RPMI8226 (cell line): ENCODE data around the gene FADS3.

Experiments used
- DNase-seq: peaks from one replicate; pipeline ENCODE4 v3.0.0-alpha.2; 2015

FADS3 gene, protein sequence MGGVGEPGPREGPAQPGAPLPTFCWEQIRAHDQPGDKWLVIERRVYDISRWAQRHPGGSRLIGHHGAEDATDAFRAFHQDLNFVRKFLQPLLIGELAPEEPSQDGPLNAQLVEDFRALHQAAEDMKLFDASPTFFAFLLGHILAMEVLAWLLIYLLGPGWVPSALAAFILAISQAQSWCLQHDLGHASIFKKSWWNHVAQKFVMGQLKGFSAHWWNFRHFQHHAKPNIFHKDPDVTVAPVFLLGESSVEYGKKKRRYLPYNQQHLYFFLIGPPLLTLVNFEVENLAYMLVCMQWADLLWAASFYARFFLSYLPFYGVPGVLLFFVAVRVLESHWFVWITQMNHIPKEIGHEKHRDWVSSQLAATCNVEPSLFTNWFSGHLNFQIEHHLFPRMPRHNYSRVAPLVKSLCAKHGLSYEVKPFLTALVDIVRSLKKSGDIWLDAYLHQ

GRCh38 chr11:61891331-61892084 is at the start of gene FADS3:
TSS of gene FADS3 (minus strand) at chr11:61891545. CDS start at chr11:61891381, 164 bp downstream.
- peak; percentile 94 for DNase-seq

DNA sequence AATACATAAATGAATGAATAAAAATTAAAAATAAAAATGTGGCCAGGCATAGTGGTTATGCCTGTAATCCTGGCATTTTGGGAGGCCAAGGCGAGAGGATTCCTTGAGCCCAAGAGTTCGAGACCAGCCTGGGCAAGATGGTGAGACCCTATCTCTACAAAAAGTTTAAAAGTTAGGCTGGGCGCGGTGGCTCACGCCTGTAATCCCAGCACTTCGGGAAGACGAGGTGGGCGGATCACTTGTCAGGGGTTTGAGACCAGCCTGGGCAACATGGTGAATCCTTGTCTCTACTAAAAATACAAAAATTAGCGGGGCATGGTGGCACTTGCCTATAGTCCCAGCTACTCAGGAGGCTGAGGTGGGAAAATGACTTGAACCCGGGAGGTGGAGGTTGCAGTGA is 49.1 kb upstream of the FADS3 start:
- no peak for DNase-seq

DNA sequence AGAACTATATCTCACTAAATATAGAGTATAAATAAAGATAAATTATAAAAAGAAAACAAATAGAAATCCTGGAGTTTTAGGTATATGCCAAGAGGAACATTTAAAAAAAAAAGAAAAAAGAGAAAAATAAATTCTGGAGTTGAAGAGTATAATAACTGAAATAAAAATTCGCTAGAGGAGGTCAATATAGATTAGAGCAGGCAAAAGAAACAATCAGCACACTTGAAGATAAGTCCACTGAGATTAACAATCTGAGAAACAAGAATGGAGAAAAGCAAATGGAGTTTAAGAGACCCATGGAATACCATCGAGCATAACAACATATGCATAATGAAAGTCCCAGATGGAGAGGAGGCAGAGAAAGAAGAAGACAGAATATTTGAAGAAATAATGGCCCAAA is 44.5 kb upstream of the FADS3 start:
- DNase-seq: no peak

- no peak for DNase-seq
Measured at GRCh38 chr11:61930933-61931332, 39.6 kb upstream of the FADS3 start.

- no peak for DNase-seq
Measured at GRCh38 chr11:61928606-61929005, 37.3 kb upstream of the FADS3 start.

DNA sequence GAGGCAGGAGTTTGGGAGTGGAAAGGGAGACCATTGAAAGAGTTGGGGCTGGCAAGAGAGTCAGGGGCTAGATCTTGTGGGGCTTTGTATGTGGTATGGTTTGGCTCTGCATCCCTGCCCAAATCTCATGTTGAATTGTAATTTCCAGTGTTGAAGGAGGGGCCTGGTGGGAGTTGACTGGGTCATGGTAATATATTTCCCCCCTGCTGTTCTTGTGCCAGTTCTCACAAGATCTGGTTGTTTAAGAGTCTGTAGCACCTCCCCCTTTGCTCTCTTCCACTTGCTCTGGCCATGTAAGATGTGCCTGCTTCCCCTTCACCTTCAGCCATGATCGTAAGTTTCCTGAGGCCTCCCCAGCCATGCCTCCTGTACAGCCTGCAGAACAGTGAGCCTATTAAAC is 36.2 kb upstream of the FADS3 start:
- no peak for DNase-seq

DNA sequence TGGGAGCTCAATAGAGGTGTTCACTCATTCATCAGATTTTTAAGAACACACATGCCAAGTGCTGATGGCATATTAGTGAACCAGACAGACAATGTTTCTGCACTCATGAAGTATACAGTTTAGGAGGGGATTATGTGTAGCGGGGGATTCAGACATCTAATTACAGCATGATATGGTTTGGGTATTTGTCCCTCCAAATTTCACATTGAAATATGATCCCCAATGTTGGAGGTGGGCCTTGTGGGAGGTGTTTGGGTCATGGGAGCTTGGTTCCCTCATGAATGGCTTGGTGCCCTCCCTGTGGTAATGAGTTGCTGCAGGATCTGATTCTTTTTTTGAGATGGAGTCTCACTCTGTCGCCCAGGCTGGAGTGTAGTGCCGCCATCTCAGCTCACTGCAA is 34.9 kb upstream of the FADS3 start:
- DNase-seq: no peak

DNA sequence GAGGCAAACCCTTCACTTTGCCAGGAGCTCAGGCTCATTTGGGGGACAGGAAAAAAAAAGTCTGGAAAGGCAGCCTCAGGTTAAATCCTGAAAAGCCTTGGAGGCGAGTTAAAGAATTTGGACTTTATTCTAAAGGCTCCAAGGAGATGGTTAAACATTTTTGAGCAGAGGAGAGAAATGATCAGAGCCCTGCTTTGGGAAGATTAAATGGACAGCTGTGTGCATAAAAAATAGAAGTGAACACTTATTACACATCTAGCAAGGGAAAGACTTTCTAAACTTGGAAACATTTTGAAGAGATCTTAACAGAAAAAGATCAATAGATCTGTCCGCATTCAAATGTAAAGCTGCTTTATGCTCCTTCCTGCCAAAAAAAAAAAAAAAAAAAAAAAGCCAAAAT is 34.4 kb upstream of the FADS3 start:
- DNase-seq: no peak

DNA sequence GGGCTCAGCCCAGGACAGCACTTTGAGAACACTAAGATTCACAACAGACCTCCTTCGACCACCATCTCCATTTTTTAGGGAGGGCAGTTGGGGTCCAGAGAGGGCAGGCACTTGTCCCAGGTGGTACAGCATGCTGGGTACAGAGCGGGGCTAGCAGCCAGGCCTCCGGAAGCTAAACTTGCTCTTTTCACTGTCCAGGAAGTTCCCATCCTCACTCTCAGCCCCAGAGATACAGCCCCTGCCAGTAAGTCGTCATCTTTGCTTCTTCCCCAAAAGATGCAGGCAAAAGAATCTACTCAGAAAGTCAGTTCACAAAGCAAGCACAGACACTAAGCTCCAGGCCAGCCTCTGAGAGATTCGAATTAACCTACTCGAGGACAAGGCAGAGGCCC is 32.7 kb upstream of the FADS3 start:
- no peak for DNase-seq

DNA sequence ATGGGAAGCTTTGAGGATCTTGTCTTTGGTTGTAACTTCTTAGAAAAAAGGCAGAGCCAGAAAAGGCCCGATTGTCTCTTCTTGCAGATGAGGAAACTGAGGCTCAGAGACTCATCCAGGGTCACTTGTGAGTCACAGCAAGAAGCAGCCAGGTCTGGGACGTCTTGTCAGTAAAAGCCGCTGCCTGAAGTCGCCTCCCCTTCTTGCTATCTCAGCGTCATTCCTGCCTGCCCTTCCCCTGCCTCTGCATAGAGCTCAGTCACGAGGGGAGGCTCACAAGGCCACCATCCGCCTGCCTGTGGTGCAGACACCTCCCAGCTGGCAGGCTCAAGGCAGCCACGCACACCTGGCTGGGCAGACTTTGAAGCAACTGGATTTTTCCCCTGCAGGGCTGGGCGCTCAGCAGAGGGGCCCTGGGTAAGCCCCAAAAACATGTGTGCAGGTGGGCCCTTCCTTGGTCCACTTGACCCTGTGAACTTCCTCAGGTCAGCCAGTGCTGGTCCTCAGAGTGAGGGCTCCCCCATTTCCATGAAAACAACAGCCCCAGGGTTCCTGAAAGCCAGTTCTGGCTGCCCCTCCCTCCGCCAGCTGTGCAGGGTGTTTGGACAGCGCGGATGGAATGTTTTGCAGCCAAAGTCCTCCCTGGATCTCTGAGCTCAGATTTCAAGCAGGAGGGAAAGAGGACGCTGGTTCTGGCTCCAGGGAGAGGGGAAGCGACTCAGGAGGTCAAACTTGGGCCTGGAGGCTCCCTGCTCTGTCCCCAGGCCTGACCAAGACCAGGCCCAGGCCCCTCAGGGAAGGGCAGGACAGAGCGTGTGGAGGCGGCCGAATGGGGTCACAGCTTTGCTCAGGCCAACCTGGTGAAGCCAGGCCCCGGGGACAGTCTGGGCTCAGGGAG is 32.1 kb upstream of the FADS3 start:
- DNase-seq: peak; percentile 96

- DNase-seq: peak; percentile 47
Measured at GRCh38 chr11:61922539-61922938, 31.2 kb upstream of the FADS3 start.

DNA sequence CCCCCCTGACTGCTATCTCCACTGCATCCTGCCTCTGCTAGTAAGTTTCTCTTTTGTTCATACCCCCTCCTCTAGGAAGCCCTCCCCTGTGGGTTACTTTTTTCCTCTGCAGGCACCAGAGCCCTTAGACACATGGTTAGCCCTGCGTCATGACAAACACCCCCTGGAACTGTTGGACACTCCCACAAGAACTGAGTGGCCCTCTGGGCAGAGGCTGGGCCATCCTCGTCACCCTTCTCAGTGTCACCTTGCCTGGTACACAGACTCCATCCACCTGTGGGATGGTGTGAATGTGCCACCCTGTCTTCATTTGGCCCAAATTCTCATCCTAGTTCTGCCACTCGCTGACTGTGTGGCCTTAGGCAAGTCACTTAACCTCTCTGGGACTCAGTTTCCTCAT is 30.1 kb upstream of the FADS3 start:
- DNase-seq: no peak

DNA sequence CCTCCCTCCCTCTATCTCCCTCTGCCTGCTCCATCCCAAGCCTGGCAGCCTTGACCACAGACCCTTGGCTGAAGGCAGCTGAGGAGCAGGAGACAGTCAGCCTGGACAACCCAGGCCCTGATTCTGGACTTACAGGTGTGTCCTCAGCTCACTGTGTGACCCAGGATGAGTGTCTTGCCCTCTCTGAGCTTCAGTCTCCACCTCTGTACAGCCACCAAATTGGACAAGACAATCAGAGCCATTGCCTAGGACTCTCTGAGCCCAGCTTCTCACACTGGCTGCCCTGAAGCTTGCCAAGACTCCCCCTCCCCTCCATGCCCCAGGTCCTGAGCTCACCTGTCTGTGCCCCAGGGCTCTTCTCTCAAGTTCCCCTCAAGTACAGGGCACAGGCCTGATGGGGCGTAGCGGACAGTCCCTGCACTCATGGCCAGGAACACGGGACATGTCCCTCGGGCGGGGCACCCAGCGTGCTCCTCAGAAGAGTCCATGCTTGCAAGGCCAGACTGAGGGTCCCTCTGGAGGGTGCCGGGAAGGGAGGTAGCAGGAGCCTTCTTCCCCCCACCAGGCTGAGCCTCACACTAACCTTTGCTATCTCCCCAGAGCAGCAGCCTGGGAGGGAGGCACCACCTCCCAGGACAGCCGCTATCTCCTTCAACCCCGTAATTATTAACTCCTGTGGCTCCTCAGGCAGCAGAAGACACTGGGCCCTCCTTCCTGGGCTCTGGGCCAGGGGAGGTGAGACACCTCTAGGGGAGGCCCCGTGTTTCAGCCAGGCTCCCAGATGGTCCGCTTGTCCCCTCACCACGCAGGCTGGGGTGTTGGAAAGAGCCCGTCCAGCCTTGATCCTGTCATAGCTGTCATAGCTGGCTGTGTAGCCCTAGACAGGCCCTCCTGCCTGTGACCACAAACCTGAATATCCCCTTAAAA is 28.6 kb upstream of the FADS3 start:
- DNase-seq: peak; percentile 43

DNA sequence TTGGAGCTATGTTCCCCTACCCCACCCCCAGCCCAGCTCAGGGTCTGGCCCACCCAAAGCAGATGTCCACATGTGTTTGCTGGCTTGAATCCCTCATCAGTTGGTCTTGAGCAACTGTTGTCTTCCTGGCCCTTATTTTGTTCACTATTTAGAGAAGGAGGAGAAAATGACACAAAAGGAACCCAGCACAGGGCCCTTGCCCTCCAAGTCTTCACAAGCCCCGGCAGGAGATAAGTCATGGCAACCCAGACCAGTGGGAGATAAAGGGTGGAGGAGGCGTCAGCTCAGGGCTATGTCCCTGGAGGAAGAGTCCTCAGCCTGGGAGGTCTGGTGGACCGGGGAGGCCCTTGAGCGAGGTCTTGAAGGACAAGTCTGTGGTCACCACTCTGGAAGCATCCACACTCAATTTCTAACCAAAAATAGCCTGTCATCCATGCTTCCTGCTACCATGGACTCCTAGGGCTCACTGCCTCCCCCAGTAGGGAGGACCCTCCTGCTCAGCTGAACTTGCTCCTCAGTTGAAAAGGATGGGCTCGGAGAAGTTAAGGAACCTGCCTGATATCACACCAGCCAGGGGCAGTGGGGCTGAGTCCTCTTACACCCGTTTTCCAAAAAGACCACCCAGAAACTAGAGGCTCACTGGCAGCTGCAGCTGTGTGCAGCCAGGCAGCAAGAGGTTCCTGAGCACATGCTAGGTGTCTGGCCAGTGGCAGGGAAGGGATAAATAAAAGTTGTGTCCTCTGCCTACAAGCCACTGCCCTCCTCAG is 27.8 kb upstream of the FADS3 start:
- no peak for DNase-seq

- no peak for DNase-seq
Measured at GRCh38 chr11:61918251-61918937, 27.0 kb upstream of the FADS3 start.

- peak; percentile 70 for DNase-seq
Measured at GRCh38 chr11:61917334-61918109, 26.2 kb upstream of the FADS3 start, which contains the start of gene RAB3IL1. TSS of gene RAB3IL1 (minus strand) at chr11:61917566. CDS start at chr11:61917367, 199 bp downstream.

DNA sequence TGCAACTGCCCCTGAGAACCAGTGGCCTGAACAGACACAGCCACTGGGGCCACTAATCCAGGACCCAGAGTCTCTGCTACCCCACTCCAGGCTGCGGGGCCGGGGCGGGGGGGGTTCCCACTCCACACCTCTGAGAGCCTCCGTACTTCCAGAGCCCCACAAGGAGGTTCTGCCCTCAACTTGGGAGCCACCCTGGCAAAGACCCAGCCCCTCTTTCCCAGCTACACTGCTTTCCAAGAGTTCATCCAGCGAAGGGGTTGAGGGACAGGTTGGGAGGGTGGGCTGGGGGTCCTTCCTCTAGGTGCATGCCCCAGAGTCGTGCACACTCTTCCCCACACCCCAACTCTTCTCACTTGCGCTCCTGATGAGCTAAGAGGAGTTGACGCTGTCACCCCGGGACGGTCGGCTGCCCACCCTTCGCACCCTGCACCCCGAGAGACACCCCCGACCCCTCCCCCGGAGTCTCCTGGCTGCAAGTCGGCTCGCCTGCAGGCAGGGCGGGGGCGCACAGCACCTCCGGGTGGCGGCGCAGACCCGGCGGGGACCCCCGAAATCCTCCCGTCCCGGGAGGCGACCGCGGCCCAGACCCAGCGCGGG is 25.5 kb upstream of the FADS3 start:
- no peak for DNase-seq

DNA sequence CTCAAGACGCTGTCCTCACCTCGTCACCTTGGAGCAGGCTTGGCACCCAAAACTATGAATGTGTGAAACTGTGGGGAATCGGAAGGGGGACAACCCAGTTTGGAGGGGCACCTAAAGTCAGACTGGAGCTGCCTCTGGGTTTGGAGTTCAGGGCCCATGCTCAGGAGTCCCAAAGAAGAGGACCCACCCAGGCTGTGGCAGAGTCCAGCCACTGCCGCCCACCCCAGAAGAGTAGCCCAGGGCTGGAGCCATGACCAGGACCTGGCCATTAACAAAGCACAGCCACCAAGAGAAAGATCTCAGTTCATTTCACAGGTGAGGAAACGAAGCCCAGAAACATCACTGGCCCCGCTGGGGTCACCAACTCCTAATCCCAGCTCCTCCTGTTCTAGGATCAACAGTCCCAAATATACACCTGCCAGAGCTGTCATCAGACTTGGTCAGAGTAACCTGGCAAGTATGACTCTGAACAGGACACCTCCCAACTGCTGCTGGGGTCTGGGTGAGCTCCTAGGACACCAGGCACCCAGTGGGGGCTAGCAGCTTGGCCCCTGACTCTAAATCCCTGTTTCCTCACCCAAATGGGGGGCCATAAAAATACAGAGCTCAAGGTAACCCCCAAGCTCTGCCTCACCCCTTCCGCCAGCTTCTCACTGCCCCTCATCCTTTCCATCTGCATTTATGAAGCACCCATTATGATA is 23.3 kb upstream of the FADS3 start:
- DNase-seq: no peak
